Body of pancreas (tissue), 4 donors: ENCODE data around the gene FLAD1.

Experiments
- CTCF ChIP-seq, 7 experiments: fragments of 450-650 bp in 4 of 7; fragments of 200-600 bp in 3 of 7; sonication (generic) in 3 of 7; IDR thresholded peaks; one replicate each; pipeline ENCODE4 v1.5.1; 2016 to 2019; ENCODE audit warnings: antibody characterized with exemption in 7 of 7
- POLR2A ChIP-seq, 3 donors: fragments of 450-650 bp; IDR thresholded peaks; one replicate each; pipeline ENCODE4 v1.6.1; 2016; ENCODE audit warnings: antibody characterized with exemption in 3 of 3, mild to moderate bottlenecking in 2 of 3

GRCh38 chr1:154956544-154956941 lies 26.6 kb upstream of the FLAD1 start:
- no peak for TF ChIP-seq CTCF (IDR thresholded peaks at IDR 0.05)
- TF ChIP-seq POLR2A (IDR thresholded peaks at IDR 0.05), result no peak
